Panc1 (cell line): ENCODE measurements around the gene AMZ1.

Experiments
- CTCF ChIP-seq: fragments of 450-650 bp; IDR thresholded peaks from 2 replicates; pipeline ENCODE4 v1.5.1; 2017; ENCODE audit warnings: mild to moderate bottlenecking
- TCF7L2 ChIP-seq: IDR thresholded peaks from 2 replicates; pipeline ENCODE4 v1.6.1; 2011; ENCODE audit warnings: mild to moderate bottlenecking, low read depth, low read length, inconsistent platforms

DNA sequence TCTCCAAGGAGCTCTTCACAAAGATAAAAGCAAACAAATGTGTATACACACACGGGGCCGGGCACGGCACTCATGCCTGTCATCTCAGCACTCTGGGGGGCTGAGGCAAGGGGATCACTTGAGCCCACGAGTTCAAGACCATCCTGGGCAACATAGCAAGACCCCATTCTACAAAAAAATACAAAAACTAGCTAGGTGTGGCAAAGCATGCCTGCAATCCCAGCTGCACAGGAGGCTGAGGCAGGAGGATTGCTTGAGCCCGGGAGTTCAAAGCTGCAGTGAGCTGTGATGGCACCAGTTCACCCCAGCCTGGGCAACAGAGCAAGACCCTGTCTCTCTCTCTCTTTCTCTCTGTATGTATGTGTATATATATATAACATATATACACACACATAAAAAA is 33.9 kb upstream of the AMZ1 start:
- TF ChIP-seq CTCF (no peak), TCF7L2 (no peak)
